Right ventricle myocardium inferior (tissue), 1 donor: ENCODE results near the gene CLN6. TPM values are rescaled to one million over a fixed set of nuclear protein-coding genes. Genes with fewer than 3 reads are reported as not detected.
"Not testable (repeated sequence)": the region's sequence is repeated elsewhere in the genome, so short reads cannot be mapped to it uniquely, and the experiment has no call there.

Experiments
- ATAC-seq: fragments of 200-7000 bp; cut with Tn5 transposase; one replicate; pipeline ENCODE4 v1.9.1; 2020; ENCODE audit warnings: mild to moderate bottlenecking, moderate library complexity
- DNase-seq: peaks from one replicate; pipeline ENCODE4 v3.0.0; 2021; ENCODE audit errors: missing footprints
- intact Hi-C: fragments of 100-400 bp; cut with DNase I; formaldehyde crosslinking; loops from one replicate; pipeline ENCODE4 v1.11.0; 2022
- total RNA-seq: library from RNA; stranded (reverse); fragmentation: NEBNext Ultra II Directional; extraction: Animal tissue kit (Norgen Biotek cat#: 25700); gene quantifications from one replicate; pipeline ENCODE4 v1.2.1, GENCODE V29; 2021
- donor health status: DM: no; HTN: yes; CAD: no; lungs with severe emphysema.

CLN6 gene
- total RNA-seq, 1 donor from 2014 or later: 7.7 TPM

DNA sequence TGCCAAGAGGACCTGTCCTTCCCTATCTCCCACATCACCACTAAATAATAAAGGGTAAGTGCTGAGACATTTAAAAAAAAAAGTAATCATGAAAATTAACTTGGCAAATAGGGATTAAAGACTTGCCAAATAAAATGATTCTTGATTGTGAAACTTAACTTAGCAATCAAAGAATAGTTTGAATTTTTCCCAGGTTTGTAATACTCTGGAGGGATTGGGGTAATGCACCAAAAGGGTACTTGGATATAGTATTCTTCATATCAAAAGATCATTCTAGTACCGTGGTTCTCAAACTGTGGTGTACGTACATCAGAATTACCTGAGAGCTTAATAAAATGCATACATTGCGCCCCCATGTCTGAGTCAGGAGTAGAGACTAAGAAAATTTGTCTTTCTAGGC lies 52.9 kb downstream of the CLN6 start:
- ATAC-seq: no peak
- no peak for DNase-seq
- intact Hi-C loops: loop anchor here (10.0 kb wide), 1 partner anchor 652 kb away; the partner anchor contains the start of gene C15orf61

DNA sequence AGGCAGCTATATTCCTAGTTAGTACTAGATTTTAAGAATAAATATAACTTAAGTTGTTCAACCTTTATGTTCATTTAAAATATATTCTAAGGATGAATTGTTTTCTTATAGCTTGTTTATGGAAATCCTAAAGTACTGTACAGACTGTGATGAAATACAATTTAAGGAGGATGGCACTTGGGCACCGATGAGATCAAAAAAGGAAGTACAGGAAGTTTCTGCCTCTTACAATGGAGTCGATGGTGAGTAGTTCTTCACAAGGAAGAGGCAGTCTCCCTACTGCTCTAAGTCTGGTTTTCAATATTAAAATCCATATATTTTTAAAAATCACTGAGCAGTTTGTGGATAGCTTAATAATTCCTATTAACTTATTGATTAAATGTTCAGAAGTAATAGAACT lies 54.0 kb downstream of the CLN6 start:
- DNase-seq (no peak), ATAC-seq (no peak)
- intact Hi-C loops: loop anchor here (10.0 kb wide), 1 partner anchor 651 kb away; the partner anchor contains the start of gene C15orf61

DNA sequence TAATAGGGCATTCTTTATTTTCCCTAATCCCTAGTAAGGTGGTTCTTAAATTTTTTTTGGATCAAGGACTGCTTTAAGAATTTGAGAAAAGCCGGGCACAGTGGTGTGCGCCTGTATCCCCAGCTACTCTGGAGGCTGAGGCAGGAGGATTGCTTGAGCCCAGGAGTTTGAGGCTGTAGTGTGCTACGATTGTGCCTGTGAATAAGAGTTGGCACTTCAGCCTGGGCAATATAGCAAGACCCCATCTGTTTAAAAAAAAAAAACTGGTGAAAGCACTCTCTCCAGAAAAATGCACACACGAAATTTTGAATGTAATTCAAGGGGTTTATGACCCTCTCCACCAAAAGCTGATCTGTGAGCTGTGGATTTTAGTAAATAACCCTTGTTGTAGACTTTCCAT lies 56.4 kb downstream of the CLN6 start:
- ATAC-seq (no peak), DNase-seq (no peak)
- intact Hi-C loops: loop anchor here (10.0 kb wide), 1 partner anchor 648 kb away; the partner anchor contains the start of gene C15orf61

DNA sequence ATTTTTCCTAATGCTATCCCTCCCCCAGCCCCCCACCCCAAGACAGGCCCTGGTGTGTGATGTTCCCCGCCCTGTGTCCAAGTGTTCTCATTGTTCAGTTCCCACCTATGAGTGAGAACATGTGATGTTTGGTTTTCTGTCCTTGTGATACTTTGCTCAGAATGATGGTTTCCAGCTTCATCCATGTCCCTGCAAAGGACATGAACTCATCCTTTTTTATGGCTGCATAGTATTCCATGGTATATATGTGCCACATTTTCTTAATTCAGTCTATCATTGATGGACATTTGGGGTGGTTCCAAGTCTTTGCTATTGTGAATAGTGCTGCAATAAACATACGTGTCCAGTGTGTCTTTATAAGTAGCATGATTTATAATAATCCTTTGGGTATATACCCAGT lies 57.5 kb downstream of the CLN6 start:
- not testable (repeated sequence) for DNase-seq, ATAC-seq
- intact Hi-C loops: loop anchor here (10.0 kb wide), 1 partner anchor 647 kb away; the partner anchor contains the start of gene C15orf61

DNA sequence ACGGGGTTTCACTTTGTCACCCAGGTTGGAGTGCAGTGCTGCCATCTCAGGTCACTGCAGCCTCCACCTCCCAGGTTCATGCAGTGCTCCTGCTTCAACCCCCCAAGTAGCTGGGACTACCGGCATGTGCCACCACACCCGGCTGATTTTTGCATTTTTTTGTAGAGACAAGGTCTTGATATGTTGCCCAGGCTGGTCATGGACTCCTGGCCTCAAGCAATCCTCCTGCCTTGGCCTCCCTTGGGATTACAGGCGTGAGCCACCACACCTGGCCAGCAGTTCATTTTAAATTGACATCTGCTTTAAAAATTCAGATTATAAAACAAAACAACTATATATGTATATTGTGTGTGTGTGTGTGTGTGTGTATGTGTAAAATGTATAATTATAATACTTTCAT lies 62.7 kb downstream of the CLN6 start:
- intact Hi-C loops: no loop called here
- ATAC-seq: no peak
- no peak for DNase-seq

DNA sequence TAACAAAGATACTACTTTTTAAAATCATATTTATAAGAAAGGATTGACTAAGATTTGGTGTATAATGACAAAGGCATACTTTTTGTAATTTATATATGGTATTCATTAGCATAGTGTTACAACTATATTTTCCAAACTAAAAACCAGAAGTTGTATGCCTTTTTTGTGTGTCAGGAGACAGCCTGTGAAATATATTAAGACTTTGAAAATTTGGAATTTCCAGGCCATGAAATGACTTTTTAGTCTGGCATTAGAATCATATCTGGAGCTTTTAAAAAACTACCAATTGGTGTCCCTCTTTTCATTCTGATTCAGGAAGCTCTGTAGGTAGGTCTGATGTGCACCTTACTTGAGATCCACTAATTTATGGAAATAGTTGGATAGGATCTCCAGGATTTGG lies 66.3 kb downstream of the CLN6 start:
- ATAC-seq (no peak), DNase-seq (no peak)
- intact Hi-C loops: no loop called here

DNA sequence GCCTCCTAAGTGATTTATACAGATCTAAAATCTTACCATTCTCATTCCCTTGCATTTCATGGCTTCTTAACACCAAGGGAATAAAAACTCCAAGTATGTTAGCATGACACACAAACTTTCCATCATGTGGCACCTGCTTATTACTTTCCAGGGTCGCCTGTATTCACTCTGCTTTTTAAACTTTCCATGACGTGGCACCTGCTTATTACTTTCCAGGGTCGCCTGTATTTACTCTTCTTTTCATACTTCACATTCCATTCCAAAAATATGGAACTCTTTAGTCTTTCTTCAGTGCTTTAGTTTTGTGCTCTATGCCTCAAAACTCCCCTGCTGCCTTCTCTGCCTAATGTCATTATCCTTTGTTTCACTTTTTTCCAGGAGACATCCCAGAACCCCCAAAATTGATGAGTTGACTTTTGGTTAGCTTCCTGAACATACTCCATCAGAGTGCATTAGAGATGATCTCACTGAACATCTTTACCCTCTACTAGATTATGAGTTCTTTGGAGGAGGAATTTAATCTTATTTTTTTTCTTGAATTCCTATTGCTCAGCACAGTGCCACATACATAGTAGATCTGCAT lies 71.4 kb downstream of the CLN6 start:
- DNase-seq (no peak), ATAC-seq (no peak)
- intact Hi-C loops: loop anchor here (5.0 kb wide), 1 partner anchor 106 kb away; the partner anchor contains the start of gene PIAS1

DNA sequence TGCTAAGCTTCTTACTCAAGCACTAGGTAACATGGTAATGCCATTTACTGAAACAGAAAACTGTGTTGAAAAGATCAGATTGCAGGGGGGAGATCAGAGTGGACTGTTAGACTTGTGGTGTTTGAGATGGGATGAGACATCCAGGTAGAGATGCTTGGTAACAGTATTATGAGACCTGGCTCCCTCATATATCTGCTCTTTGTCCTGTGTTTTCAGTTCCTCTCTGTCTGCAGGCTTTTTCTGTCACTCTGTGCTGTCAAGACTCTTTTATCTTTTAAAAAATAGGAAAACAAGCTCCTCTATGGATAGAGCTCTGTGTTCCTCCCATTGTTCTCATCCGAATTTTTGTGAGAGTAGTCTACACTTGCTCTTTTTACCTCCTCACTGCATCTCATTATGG lies 72.5 kb downstream of the CLN6 start:
- DNase-seq: no peak
- ATAC-seq: no peak
- intact Hi-C loops: loop anchor here (5.0 kb wide), 1 partner anchor 105 kb away; the partner anchor contains the start of gene PIAS1

Other genes starting within 250 kb of the CLN6 start
- 26.1 TPM for gene PIAS1, start 175.4 kb downstream of the CLN6 start, total RNA-seq
- gene CALML4, start 24.4 kb downstream of the CLN6 start, total RNA-seq: 1.5 TPM
- 48.9 TPM for gene FEM1B, start 48.0 kb upstream of the CLN6 start, total RNA-seq
- gene ITGA11, start 202.4 kb upstream of the CLN6 start, total RNA-seq: 32.6 TPM